Trophoblast cell (in vitro differentiated cells and primary cell): ENCODE measurements around the gene LDLRAD4.

Experiments used
- DNase-seq, 2 donors: peaks; one replicate each; pipeline ENCODE4 v3.0.0-alpha.2; 2016
- H2AFZ ChIP-seq: 2 replicates; pipeline ENCODE4 v1.6.1; 2013; ENCODE audit warnings: low read length, moderate library complexity, mild to moderate bottlenecking; ENCODE audit not compliant: insufficient read depth, poor library complexity
- H2AK5ac ChIP-seq: 2 replicates; pipeline ENCODE4 v1.6.1; 2013; ENCODE audit warnings: mild to moderate bottlenecking, low read length
- H2BK120ac ChIP-seq: 2 replicates; pipeline ENCODE4 v1.6.1; 2013; ENCODE audit warnings: low read length, mild to moderate bottlenecking, moderate library complexity; ENCODE audit not compliant: insufficient read depth, poor library complexity
- H2BK12ac ChIP-seq: 2 replicates; pipeline ENCODE4 v1.6.1; 2013; ENCODE audit warnings: mild to moderate bottlenecking, low read length, moderate library complexity
- H2BK5ac ChIP-seq: 2 replicates; pipeline ENCODE4 v1.6.1; 2013; ENCODE audit warnings: low read length, low read depth, moderate library complexity, mild to moderate bottlenecking; ENCODE audit not compliant: poor library complexity
- H3K14ac ChIP-seq: 2 replicates; pipeline ENCODE4 v1.6.1; 2013; ENCODE audit warnings: mild to moderate bottlenecking, low read length
- H3K18ac ChIP-seq: 2 replicates; pipeline ENCODE4 v1.6.1; 2013; ENCODE audit warnings: mild to moderate bottlenecking, low read length
- H3K23ac ChIP-seq: 2 replicates; pipeline ENCODE4 v1.6.1; 2013; ENCODE audit warnings: low read length
- H3K27ac ChIP-seq: 2 replicates; pipeline ENCODE4 v1.5.1; 2013; ENCODE audit warnings: low read depth, mild to moderate bottlenecking, inconsistent platforms, low read length, moderate library complexity
- H3K27me3 ChIP-seq: 2 replicates; pipeline ENCODE4 v1.6.1; 2013; ENCODE audit warnings: inconsistent platforms, mild to moderate bottlenecking, low read length, moderate library complexity; ENCODE audit not compliant: insufficient read depth
- H3K36me3 ChIP-seq, 2 experiments: 1 replicate in 1 of 2; 2 replicates in 1 of 2; pipeline ENCODE4 v1.6.1; 2013; ENCODE audit warnings: low read length in 2 of 2, mild to moderate bottlenecking in 2 of 2, moderate library complexity in 1 of 2; ENCODE audit not compliant: insufficient read depth in 2 of 2, control insufficient read depth in 1 of 2
- H3K4ac ChIP-seq: 2 replicates; pipeline ENCODE4 v1.6.1; 2013; ENCODE audit warnings: low read depth, mild to moderate bottlenecking, low read length, moderate library complexity
- H3K4me1 ChIP-seq, 2 experiments: 1 replicate in 1 of 2; 2 replicates in 1 of 2; pipeline ENCODE4 v1.6.1; 2013; ENCODE audit warnings: low read length in 2 of 2, mild to moderate bottlenecking in 2 of 2, moderate library complexity in 1 of 2; ENCODE audit not compliant: insufficient read depth in 2 of 2, control insufficient read depth in 1 of 2
- H3K4me2 ChIP-seq: 2 replicates; pipeline ENCODE4 v1.6.1; 2013; ENCODE audit warnings: inconsistent platforms, mild to moderate bottlenecking, low read length, moderate library complexity
- H3K4me3 ChIP-seq: 2 replicates; pipeline ENCODE4 v1.5.1; 2013; ENCODE audit warnings: mild to moderate bottlenecking, low read depth, low read length, inconsistent platforms
- H3K79me1 ChIP-seq: one replicate; pipeline ENCODE4 v1.6.1; 2013; ENCODE audit warnings: low read length
- H3K79me2 ChIP-seq: 2 replicates; pipeline ENCODE4 v1.6.1; 2013; ENCODE audit warnings: low read length, mild to moderate bottlenecking; ENCODE audit not compliant: control insufficient read depth, insufficient read depth, poor library complexity
- H3K9ac ChIP-seq: 2 replicates; pipeline ENCODE4 v1.6.1; 2013; ENCODE audit warnings: mild to moderate bottlenecking, low read length
- H3K9me3 ChIP-seq: 2 replicates; pipeline ENCODE4 v1.6.1; 2013; ENCODE audit warnings: low read depth, mild to moderate bottlenecking, control low read depth, inconsistent platforms, low read length; ENCODE audit not compliant: insufficient read depth
- H4K12ac ChIP-seq: 2 replicates; pipeline ENCODE4 v1.6.1; 2013; ENCODE audit warnings: low read depth, mild to moderate bottlenecking, low read length, moderate library complexity
- H4K8ac ChIP-seq: 2 replicates; pipeline ENCODE4 v1.6.1; 2013; ENCODE audit warnings: low read depth, mild to moderate bottlenecking, low read length, moderate library complexity
- H4K91ac ChIP-seq: one replicate; pipeline ENCODE4 v1.6.1; 2013; ENCODE audit warnings: low read depth, mild to moderate bottlenecking, low read length, moderate library complexity
- WGBS: extraction: QIAGEN DNeasy Blood & Tissue Kit; methylation state at CpG from one replicate; pipeline ENCODE4 v1.1.7; 2013; ENCODE audit warnings: missing lambda C conversion rate; ENCODE audit not compliant: insufficient read length, insufficient coverage; ENCODE audit errors: extremely low coverage; 5-methylcytosine and 5-hydroxymethylcytosine counted together

LDLRAD4 gene

GRCh38 chr18:13603304-13604019 lies 384.9 kb downstream of the LDLRAD4 start:
- H3K79me1 ChIP-seq = no peaks in the 10 kb centered on the region
- DNase-seq = no peak
- no peak overlapping the region for H3K14ac ChIP-seq
- no peak overlapping the region for H4K8ac ChIP-seq
- no peak overlapping the region for H3K18ac ChIP-seq
- no peaks in the 10 kb centered on the region for H3K79me2 ChIP-seq
- H2BK5ac ChIP-seq = no peak overlapping the region
- H4K12ac ChIP-seq = no peak overlapping the region
- no peak overlapping the region for H3K4me3 ChIP-seq
- H3K4me1 ChIP-seq = no peaks in the 10 kb centered on the region
- H3K4me2 ChIP-seq = no peak overlapping the region
- no peak overlapping the region for H3K27ac ChIP-seq
- no peak overlapping the region for H4K91ac ChIP-seq
- H2AFZ ChIP-seq = no peak overlapping the region
- no peak overlapping the region for H3K23ac ChIP-seq
- H3K36me3 ChIP-seq = no peaks in the 10 kb centered on the region
- H3K9me3 ChIP-seq = peaks cover 4% of the 10 kb centered on the region
- H3K4ac ChIP-seq = no peak overlapping the region
- no peak overlapping the region for H2BK12ac ChIP-seq
- H3K27me3 ChIP-seq = no peaks in the 10 kb centered on the region
- H2BK120ac ChIP-seq = no peak overlapping the region
- H2AK5ac ChIP-seq = no peak overlapping the region
- H3K9ac ChIP-seq = no peak overlapping the region
- WGBS = no CpG with 5 or more reads among the region's 14 CpGs

- DNase-seq = no peak
- Histone ChIP-seq H3K18ac (no peak overlapping the region), H4K12ac (no peak overlapping the region), H3K27me3 (no peaks in the 10 kb centered on the region), H3K23ac (no peak overlapping the region), H3K9ac (no peak overlapping the region), H3K79me2 (no peaks in the 10 kb centered on the region), H2BK5ac (no peak overlapping the region), H3K79me1 (no peaks in the 10 kb centered on the region), H4K91ac (no peak overlapping the region), H3K4me2 (no peak overlapping the region), H2BK12ac (no peak overlapping the region), H3K36me3 (no peaks in the 10 kb centered on the region), H3K4me1 (no peaks in the 10 kb centered on the region), H3K14ac (no peak overlapping the region), H3K27ac (no peak overlapping the region), H3K4ac (no peak overlapping the region), H3K9me3 (no peaks in the 10 kb centered on the region), H2AFZ (no peak overlapping the region), H3K4me3 (no peak overlapping the region), H2BK120ac (no peak overlapping the region), H4K8ac (no peak overlapping the region), H2AK5ac (no peak overlapping the region)
- no CpG with 5 or more reads among the region's 7 CpGs for WGBS
Measured at GRCh38 chr18:13604786-13605185, 386.2 kb downstream of the LDLRAD4 start.

GRCh38 chr18:13605477-13605876 lies 386.9 kb downstream of the LDLRAD4 start:
- peaks cover 1% of the 10 kb centered on the region in 2 experiments for H3K4me1 ChIP-seq
- no peak overlapping the region for H2BK5ac ChIP-seq
- no peak overlapping the region for H3K27ac ChIP-seq
- H3K79me1 ChIP-seq = no peaks in the 10 kb centered on the region
- no peaks in the 10 kb centered on the region for H3K27me3 ChIP-seq
- DNase-seq = no peak
- no peaks in the 10 kb centered on the region for H3K36me3 ChIP-seq
- no peak overlapping the region for H3K18ac ChIP-seq
- H3K4ac ChIP-seq = no peak overlapping the region
- no peak overlapping the region for H3K9ac ChIP-seq
- H3K23ac ChIP-seq = no peak overlapping the region
- H4K91ac ChIP-seq = no peak overlapping the region
- no peaks in the 10 kb centered on the region for H3K9me3 ChIP-seq
- no CpG with 5 or more reads among the region's 5 CpGs for WGBS
- H3K79me2 ChIP-seq = no peaks in the 10 kb centered on the region
- no peak overlapping the region for H2BK12ac ChIP-seq
- H3K4me3 ChIP-seq = no peak overlapping the region
- H2BK120ac ChIP-seq = no peak overlapping the region
- H3K14ac ChIP-seq = no peak overlapping the region
- H2AK5ac ChIP-seq = no peak overlapping the region
- H4K8ac ChIP-seq = no peak overlapping the region
- H4K12ac ChIP-seq = no peak overlapping the region
- H3K4me2 ChIP-seq = no peak overlapping the region
- no peak overlapping the region for H2AFZ ChIP-seq

- Histone ChIP-seq H3K79me2 (no peaks in the 10 kb centered on the region), H3K4me1 (peaks cover 4% of the 10 kb centered on the region in 2 experiments), H3K4ac (no peak overlapping the region), H2BK120ac (no peak overlapping the region), H3K4me2 (no peak overlapping the region), H2AK5ac (no peak overlapping the region), H4K8ac (no peak overlapping the region), H3K23ac (no peak overlapping the region), H3K9ac (no peak overlapping the region), H3K18ac (no peak overlapping the region), H3K27ac (no peak overlapping the region), H2BK12ac (no peak overlapping the region), H3K27me3 (no peaks in the 10 kb centered on the region), H3K4me3 (no peak overlapping the region), H3K36me3 (no peaks in the 10 kb centered on the region), H2BK5ac (no peak overlapping the region), H2AFZ (no peak overlapping the region), H4K12ac (no peak overlapping the region), H3K9me3 (no peaks in the 10 kb centered on the region), H3K14ac (no peak overlapping the region), H3K79me1 (no peaks in the 10 kb centered on the region), H4K91ac (no peak overlapping the region)
- WGBS = no CpG with 5 or more reads among the region's 6 CpGs
- DNase-seq = no peak
Measured at GRCh38 chr18:13605901-13606300, 387.3 kb downstream of the LDLRAD4 start.
